Measurements from ENCODE around the gene MACF1. TPM values are rescaled to one million over a fixed set of nuclear protein-coding genes. Genes with fewer than 3 reads are reported as not detected.

MACF1 gene
- total RNA-seq, 1 donor from 2014 or later: 222 TPM

DNA sequence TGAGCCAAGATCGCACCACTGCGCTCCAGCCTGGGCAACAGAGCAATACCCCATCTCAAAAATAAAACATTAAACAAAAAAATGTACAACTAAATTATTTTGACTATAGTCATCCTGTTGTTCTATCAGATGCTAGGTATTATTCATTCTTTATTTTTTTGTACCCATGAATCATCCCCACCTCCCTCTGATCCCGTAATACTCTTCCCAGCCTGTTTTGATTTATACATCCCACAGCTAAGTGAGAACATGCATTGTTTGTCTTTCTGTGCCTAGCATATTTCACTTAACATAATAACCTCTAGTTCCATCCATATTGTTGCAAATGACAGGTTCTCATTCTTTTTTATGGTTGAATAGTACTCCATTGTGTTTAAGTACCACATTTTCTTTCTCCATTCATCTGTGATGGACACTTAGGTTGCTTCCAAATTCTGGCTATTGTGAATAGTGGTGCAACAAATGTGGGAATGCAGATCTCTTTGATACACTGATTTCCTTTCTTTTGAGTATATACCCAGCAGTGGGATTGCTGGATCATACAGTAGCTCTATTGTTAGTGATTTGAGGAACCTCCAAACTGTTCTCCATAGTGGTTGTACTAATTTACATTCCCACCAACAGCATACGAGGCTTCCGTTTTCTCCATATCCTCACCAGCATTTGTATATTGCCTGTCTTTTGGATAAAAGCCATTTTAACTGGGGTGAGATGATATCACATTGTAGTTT, 84.4 kb downstream of the MACF1 start:
- H3K9me3 ChIP-seq (ENCODE audit: low read depth): no peaks in the 10 kb centered on the region
- H3F3A ChIP-seq (ENCODE audit: low read depth): peaks cover 23% of the 10 kb centered on the region
- Mint-ChIP-seq H3K4me3 (no peak overlapping the region), H3K4me1 (peaks cover 27% of the 10 kb centered on the region), H3K27ac (no peak overlapping the region), H3K27me3 (ENCODE audit: insufficient read depth, low read depth) (no peaks in the 10 kb centered on the region), H3K36me3 (peaks cover 56% of the 10 kb centered on the region), H3K9me3 (no peaks in the 10 kb centered on the region)
- peaks cover 39% of the 10 kb centered on the region for H3K36me3 ChIP-seq
- H3K79me2 ChIP-seq (ENCODE audit: low read depth): peaks cover 6% of the 10 kb centered on the region
- H3K4me2 ChIP-seq: no peak overlapping the region
- H2AFZ ChIP-seq (replicated peaks): no peak overlapping the region
- peaks cover 25% of the 10 kb centered on the region for H3K4me1 ChIP-seq
- peaks cover 8% of the 10 kb centered on the region for H4K20me1 ChIP-seq (ENCODE audit: low read depth)
- H3K27ac ChIP-seq: no peak overlapping the region
- H3K27me3 ChIP-seq: no peaks in the 10 kb centered on the region
- no peak for DNase-seq (ENCODE audit: low spot score)
- H3K4me3 ChIP-seq: no peak overlapping the region
- no peak overlapping the region for H3K9ac ChIP-seq
- TF ChIP-seq, protein P1, sequence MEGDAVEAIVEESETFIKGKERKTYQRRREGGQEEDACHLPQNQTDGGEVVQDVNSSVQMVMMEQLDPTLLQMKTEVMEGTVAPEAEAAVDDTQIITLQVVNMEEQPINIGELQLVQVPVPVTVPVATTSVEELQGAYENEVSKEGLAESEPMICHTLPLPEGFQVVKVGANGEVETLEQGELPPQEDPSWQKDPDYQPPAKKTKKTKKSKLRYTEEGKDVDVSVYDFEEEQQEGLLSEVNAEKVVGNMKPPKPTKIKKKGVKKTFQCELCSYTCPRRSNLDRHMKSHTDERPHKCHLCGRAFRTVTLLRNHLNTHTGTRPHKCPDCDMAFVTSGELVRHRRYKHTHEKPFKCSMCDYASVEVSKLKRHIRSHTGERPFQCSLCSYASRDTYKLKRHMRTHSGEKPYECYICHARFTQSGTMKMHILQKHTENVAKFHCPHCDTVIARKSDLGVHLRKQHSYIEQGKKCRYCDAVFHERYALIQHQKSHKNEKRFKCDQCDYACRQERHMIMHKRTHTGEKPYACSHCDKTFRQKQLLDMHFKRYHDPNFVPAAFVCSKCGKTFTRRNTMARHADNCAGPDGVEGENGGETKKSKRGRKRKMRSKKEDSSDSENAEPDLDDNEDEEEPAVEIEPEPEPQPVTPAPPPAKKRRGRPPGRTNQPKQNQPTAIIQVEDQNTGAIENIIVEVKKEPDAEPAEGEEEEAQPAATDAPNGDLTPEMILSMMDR (IDR thresholded peaks at IDR 0.05): no peak
- TF ChIP-seq EZH2phosphoT487 (IDR thresholded peaks at IDR 0.05): no peak
- no peak for TF ChIP-seq EZH2 (IDR thresholded peaks at IDR 0.05)

- DNase-seq (ENCODE audit: low spot score): no peak
- H3K9ac ChIP-seq: no peak overlapping the region
- no peak overlapping the region for H3K27ac Mint-ChIP-seq
- H3K27ac ChIP-seq: peak overlapping the region; percentile 75
- H3K4me1 Mint-ChIP-seq: peaks cover 36% of the 10 kb centered on the region
- no peaks in the 10 kb centered on the region for H3K27me3 ChIP-seq
- H3K4me2 ChIP-seq: peak overlapping the region; percentile 46
- peaks cover 36% of the 10 kb centered on the region for H3K36me3 ChIP-seq
- H4K20me1 ChIP-seq (ENCODE audit: low read depth): peaks cover 8% of the 10 kb centered on the region
- H3K27me3 Mint-ChIP-seq (ENCODE audit: insufficient read depth, low read depth): no peaks in the 10 kb centered on the region
- TF ChIP-seq EZH2phosphoT487 (IDR thresholded peaks at IDR 0.05) (no peak), EZH2 (IDR thresholded peaks at IDR 0.05) (no peak)
- TF ChIP-seq, protein P1 (IDR thresholded peaks at IDR 0.05): no peak
- peaks cover 28% of the 10 kb centered on the region for H3K4me1 ChIP-seq
- H3K79me2 ChIP-seq (ENCODE audit: low read depth): peaks cover 6% of the 10 kb centered on the region
- H3K36me3 Mint-ChIP-seq: peaks cover 52% of the 10 kb centered on the region
- H3K9me3 ChIP-seq (ENCODE audit: low read depth): no peaks in the 10 kb centered on the region
- H3K4me3 ChIP-seq: no peak overlapping the region
- H3F3A ChIP-seq (ENCODE audit: low read depth): peaks cover 23% of the 10 kb centered on the region
- no peak overlapping the region for H2AFZ ChIP-seq (replicated peaks)
- no peak overlapping the region for H3K4me3 Mint-ChIP-seq
- H3K9me3 Mint-ChIP-seq: no peaks in the 10 kb centered on the region
Measured at GRCh38 chr1:39292401-39292800, 87.9 kb downstream of the MACF1 start.

- peak overlapping the region; percentile 75 for H3K27ac ChIP-seq
- H3K27me3 ChIP-seq: no peaks in the 10 kb centered on the region
- peaks cover 8% of the 10 kb centered on the region for H4K20me1 ChIP-seq (ENCODE audit: low read depth)
- peak; percentile 67 for DNase-seq (ENCODE audit: low spot score)
- H3K4me3 ChIP-seq: no peak overlapping the region
- Mint-ChIP-seq H3K36me3 (peaks cover 52% of the 10 kb centered on the region), H3K27me3 (ENCODE audit: insufficient read depth, low read depth) (no peaks in the 10 kb centered on the region), H3K27ac (peak overlapping the region; percentile 30), H3K4me3 (no peak overlapping the region), H3K9me3 (no peaks in the 10 kb centered on the region), H3K4me1 (peaks cover 36% of the 10 kb centered on the region)
- no peak overlapping the region for H3K9ac ChIP-seq
- no peaks in the 10 kb centered on the region for H3K9me3 ChIP-seq (ENCODE audit: low read depth)
- no peak overlapping the region for H2AFZ ChIP-seq (replicated peaks)
- no peak for TF ChIP-seq EZH2 (IDR thresholded peaks at IDR 0.05)
- no peak for TF ChIP-seq EZH2phosphoT487 (IDR thresholded peaks at IDR 0.05)
- TF ChIP-seq, protein P1 (IDR thresholded peaks at IDR 0.05): no peak
- H3K79me2 ChIP-seq (ENCODE audit: low read depth): peaks cover 6% of the 10 kb centered on the region
- H3F3A ChIP-seq (ENCODE audit: low read depth): peaks cover 23% of the 10 kb centered on the region
- peaks cover 37% of the 10 kb centered on the region for H3K36me3 ChIP-seq
- peak overlapping the region; percentile 46 for H3K4me2 ChIP-seq
- H3K4me1 ChIP-seq: peaks cover 28% of the 10 kb centered on the region
Measured at GRCh38 chr1:39293375-39294070, 89.0 kb downstream of the MACF1 start.

All from neural progenitor cell (in vitro differentiated cells).